Amygdala (tissue), 56 donors: ENCODE data around the gene RASAL1.

ENCODE experiments used
- DNase-seq, 56 donors: peaks; one replicate each; lab custom pipeline; 2025; lab: John Stamatoyannopoulos, UW

RASAL1 gene, protein sequence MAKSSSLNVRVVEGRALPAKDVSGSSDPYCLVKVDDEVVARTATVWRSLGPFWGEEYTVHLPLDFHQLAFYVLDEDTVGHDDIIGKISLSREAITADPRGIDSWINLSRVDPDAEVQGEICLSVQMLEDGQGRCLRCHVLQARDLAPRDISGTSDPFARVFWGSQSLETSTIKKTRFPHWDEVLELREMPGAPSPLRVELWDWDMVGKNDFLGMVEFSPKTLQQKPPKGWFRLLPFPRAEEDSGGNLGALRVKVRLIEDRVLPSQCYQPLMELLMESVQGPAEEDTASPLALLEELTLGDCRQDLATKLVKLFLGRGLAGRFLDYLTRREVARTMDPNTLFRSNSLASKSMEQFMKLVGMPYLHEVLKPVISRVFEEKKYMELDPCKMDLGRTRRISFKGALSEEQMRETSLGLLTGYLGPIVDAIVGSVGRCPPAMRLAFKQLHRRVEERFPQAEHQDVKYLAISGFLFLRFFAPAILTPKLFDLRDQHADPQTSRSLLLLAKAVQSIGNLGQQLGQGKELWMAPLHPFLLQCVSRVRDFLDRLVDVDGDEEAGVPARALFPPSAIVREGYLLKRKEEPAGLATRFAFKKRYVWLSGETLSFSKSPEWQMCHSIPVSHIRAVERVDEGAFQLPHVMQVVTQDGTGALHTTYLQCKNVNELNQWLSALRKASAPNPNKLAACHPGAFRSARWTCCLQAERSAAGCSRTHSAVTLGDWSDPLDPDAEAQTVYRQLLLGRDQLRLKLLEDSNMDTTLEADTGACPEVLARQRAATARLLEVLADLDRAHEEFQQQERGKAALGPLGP

GRCh38 chr12:113135178-113136127, at the start of gene RASAL1:
RASAL1 (minus strand) TSS chr12:113135761; CDS start chr12:113135462, 299 bp downstream.
- peak in 38 of 56 donors; percentile 14 to 78 (median 58) for DNase-seq

- peak in 55 of 56 donors; percentile 17 to 88 (median 77) for DNase-seq
These were observed 49.3 kb upstream of the RASAL1 start for GRCh38 chr12:113184900-113185179.

DNA sequence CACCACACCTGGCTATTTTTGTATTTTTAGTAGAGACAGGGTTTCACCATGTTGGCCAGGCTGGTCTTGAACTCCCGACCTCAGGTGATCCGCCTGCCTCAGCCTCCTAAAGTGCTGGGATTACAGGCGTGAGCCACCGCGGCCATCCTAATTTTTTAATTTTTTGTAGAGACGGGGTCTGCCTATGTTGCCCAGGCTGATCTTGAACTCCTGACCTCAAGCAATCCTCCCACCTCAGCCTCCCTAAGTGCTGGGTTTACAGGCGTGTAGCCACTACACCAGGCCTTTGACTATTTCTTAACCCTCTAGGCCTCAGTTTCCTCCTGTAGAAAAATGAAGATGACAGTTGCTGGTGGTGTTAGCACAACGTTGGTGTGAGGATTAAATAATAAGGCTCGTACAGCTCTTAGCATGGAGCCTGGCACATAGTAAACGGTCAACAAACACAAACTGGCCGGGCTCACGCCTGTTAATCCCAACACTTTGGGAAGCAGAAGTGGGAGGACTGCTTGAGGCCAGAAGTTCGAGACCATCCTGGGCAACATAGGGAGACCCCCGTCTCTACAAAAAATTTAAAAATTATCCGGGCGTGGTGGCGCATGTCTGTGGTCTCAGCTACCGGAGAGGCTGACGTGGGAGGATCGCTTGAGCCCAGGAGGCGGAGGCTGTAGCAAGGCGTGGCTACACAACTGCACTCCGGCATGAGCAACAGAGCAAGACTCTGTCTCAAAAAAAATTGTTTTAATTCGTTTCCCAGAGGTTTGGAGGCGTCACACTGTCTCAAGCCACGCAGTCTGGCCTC, 48.7 kb upstream of the RASAL1 start:
- DNase-seq = peak in 1 of 56 donors; percentile 63

- no peak for DNase-seq
These were observed 47.5 kb upstream of the RASAL1 start for GRCh38 chr12:113183030-113183589.

GRCh38 chr12:113181975-113182374, 46.4 kb upstream of the RASAL1 start:
- no peak for DNase-seq

GRCh38 chr12:113180333-113180732, 44.8 kb upstream of the RASAL1 start:
- DNase-seq = no peak

DNA sequence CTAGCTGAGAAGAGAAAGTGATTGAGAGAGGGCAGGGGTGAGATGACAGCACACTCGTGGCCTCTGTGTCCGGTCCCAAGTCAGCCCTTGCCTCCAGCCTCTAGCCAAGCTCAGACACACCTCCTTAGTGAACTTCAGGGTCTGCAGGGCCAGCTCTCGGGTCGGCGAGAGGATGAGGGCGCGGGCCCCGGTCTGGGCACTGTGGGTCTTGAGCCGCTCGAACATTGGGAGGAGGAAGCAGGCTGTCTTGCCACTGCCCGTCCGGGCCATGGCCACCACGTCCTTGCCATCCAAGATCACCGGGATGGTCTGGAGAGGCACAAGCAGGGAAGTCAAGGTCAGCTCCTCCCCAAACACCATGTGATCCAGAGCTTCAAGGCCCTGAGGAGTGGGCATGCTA, 43.5 kb upstream of the RASAL1 start:
- no peak for DNase-seq

DNA sequence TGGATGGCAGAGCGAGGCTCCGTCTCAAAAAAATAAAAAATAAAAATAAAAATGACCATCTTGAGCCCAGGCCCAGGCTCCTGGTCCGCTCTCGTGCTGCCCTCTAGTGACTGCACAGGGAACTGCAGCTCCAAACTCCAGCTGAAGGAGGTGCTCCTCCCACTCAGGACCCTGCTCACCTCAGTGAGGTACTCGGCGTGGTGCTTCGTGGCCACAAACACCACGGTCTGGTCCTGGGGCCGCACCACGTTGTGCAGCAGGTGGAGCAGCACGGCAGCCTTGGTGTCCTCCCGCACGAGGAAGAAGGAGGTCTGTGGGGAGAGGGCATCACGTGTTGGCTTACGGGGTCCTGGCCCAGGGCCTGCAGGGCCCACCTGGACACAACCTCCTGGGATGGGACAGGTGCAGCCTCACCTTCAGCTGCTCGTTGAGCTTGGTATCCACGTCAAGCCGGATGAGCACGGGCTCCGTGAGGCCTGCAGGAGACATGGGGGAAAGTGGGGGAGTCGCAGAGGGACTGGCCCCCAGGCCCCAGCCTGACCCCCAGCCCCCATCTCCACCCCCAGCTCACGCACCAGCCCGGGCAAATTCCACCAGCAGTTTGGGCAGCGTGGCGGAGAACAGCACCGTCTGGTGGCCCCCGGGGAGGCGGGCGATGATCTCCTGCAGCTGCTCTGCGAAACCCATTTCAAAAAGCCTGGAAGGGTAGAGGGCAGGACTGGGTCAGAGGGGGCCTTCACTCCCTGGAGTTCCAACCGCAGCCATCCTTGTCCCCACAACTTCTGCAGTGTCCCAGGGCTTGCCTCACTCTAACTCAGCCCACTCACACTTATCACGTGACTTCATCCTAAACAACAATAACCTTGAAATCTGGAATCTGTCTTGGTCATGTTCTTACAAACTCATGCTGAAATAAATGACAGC, 39.2 kb upstream of the RASAL1 start:
- DNase-seq = peak in 49 of 56 donors; percentile 6 to 82 (median 44)

DNA sequence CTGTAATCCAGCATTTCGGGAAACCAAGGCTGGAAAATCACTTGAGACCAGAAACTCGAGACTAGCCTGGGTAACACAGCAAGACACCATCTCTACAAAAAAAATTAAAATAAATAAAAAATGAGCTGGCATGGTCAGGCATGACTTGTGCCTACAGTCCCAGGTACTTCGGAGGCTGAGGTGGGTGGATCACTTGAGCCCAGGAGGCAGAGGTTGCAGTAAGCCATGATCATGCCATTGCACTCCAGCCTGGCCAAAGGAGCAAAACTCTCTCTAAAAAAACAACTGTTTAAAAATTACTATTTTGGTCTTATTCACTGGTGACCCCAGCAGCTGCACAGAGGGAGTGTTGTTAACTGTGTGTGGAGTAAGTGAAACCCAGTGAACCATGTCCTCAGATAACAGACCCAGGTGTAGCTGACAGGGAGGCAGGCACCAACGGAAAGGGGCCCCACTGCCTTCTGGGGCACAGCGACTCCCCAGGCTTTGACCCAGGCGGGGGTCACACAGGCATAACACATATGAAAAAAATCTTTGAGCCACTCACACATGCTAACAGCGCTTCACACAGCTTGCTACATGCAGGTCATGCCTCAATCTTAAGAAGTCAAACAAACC, 37.6 kb upstream of the RASAL1 start:
- no peak for DNase-seq

DNA sequence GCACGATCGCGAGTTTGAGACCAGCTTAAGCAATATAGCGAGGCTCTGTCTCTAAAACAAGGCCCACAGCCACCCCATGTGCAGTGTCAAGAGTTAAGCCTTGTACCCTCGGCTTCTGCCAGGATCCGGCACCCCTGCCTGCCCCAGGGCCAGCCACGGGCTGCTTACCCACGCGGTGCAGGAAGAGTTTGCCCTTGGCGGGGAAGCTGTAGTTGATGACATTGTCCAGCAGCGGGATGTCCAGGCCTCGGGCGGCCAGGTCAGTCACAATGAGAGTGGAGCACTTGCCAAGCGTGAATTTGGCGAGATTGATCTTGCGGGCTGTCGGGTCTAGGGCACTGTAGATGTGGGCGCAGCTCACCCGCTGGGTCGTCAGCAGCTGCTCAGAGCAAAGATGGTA, 36.6 kb upstream of the RASAL1 start:
- DNase-seq = no peak

GRCh38 chr12:113171543-113171942, 36.0 kb upstream of the RASAL1 start:
- DNase-seq = no peak

DNA sequence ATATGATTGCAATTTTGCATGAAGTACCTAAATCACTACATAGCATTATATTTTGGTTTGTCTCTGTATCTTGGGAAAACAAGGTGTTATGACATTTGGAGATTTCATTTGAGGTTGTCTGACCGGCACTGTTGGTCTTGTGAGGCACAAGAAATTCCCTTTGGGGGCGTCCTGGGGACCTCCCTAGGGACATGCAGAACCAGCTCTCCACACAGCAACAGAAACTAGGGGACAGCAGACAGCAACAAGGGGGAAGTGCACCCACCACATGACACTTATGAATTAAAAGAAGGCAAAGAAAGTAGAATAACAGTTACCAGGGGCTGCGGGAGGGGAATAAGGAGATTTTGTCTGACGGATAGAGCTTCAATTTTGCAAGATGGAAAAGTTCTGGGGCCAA, 35.4 kb upstream of the RASAL1 start:
- no peak for DNase-seq

DNA sequence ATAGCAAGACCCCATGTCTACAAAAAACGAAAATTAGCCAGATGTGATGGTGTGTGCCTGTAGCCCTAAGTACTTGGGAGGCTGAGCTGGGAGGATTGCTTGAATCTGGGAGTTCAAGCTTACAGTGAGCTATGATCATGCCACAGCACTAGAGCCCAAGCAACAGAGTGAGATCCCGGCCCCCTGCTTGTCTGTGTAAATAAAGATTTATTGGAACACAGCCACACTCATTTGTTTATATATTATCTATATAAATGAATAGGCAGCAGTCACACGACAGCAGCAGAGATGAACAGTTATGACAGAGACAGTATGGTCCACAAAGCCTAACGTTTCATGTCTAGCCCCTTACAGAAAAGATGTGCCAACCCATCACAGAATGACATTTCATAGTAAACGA, 34.9 kb upstream of the RASAL1 start:
- DNase-seq = no peak

- no peak for DNase-seq
These were observed 34.1 kb upstream of the RASAL1 start for GRCh38 chr12:113169697-113170096.

GRCh38 chr12:113167868-113168267, 32.3 kb upstream of the RASAL1 start:
- DNase-seq = no peak

DNA sequence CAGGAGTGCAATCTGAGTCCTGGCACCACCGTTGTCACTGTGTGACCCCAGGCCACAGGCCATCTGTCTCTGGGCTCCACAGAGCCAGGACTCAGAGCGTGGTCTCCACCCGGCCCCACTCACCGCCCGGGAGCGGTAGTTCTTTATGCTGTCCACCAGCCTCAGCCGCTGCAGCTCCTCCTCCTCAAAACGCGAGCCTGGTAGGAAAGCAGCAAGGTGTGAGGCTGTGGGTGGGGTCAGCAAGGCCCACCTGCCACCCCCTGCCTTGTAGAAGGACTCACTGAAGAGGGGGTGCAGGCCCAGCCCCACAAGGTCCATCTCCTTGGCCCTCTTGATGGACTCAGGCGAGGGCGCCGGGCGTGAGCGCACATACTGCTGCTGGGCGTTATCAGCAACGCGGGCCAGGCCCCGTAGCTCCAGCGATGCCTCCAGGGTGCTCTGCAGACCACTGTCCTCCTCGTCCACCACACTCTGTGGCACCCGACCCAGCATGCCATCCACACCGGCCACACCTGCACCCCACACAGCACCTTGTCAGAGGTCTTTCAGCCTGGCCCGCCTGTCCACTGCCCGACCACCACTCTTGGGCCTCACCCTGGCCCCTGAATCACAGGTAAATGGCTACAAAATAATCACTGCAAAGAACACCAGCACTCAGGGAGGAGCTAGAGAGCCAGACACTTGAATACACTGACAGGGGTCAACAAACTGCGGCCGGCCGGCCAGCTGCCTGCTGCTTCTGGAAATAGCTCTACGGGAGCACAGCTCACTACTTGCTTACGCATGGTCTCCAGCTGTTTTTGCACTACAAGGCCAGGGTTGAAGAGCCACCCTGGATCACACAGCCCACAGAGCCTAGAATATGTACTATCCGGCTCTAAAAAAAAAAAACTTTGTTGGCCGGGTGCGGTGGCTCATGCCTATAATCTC, 30.2 kb upstream of the RASAL1 start:
- no peak for DNase-seq

DNA sequence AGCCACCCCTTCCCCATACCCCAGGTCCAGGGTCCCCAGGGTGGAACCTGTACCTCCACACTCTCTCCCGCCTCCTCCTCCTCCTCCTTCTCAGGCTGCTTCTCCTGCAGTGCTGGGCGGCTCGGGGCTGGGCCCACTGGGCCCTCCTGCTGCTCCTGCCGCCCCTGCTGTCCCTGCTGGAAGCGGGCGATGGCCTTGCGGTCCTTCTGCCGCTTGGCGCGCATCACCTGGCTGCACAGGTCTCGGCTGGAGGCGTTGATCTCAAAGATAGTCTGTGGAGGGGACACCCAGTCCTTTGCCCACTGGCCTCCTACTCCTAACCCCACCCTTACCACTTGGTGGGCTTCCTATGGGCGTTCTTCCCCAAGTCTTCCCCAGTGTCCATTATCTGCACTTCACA, 28.5 kb upstream of the RASAL1 start:
- DNase-seq = no peak
